Neuronal stem cell (in vitro differentiated cells): ENCODE measurements around the gene SNX33.
A peak's percentile ranks its signal among the peaks of the same experiment; 100 is the strongest.
"Not testable (repeated sequence)": the region's sequence is repeated elsewhere in the genome, so short reads cannot be mapped to it uniquely, and the experiment has no call there.

Experiments
- DNase-seq: peaks from one replicate; pipeline ENCODE4 v3.0.0-alpha.2; 2013; ENCODE audit warnings: low spot score
- H2AFZ ChIP-seq: one replicate; pipeline ENCODE4 v1.6.1; 2013; ENCODE audit warnings: mild to moderate bottlenecking, low read length, inconsistent platforms
- H2AK5ac ChIP-seq: 2 replicates; pipeline ENCODE4 v1.6.1; 2013; ENCODE audit warnings: low read depth, mild to moderate bottlenecking, inconsistent platforms, low read length, moderate library complexity, mixed read lengths
- H2BK120ac ChIP-seq: 2 replicates; pipeline ENCODE4 v1.6.1; 2013; ENCODE audit warnings: low read depth, mild to moderate bottlenecking, inconsistent platforms, low read length, moderate library complexity, mixed read lengths
- H2BK12ac ChIP-seq: one replicate; pipeline ENCODE4 v1.6.1; 2013; ENCODE audit warnings: low read length, inconsistent platforms
- H2BK15ac ChIP-seq: 2 replicates; pipeline ENCODE4 v1.6.1; 2013; ENCODE audit warnings: mild to moderate bottlenecking, low read length, inconsistent platforms, mixed read lengths
- H2BK5ac ChIP-seq: one replicate; pipeline ENCODE4 v1.6.1; 2013; ENCODE audit warnings: inconsistent platforms, mild to moderate bottlenecking, low read length, moderate library complexity
- H3K14ac ChIP-seq: one replicate; pipeline ENCODE4 v1.6.1; 2013; ENCODE audit warnings: low read length, inconsistent platforms
- H3K18ac ChIP-seq: 2 replicates; pipeline ENCODE4 v1.6.1; 2013; ENCODE audit warnings: low read length, inconsistent platforms
- H3K23ac ChIP-seq: 2 replicates; pipeline ENCODE4 v1.6.1; 2013; ENCODE audit warnings: low read depth, mild to moderate bottlenecking, mixed read lengths, low read length, inconsistent platforms; ENCODE audit not compliant: poor library complexity
- H3K27ac ChIP-seq: replicated peaks from 3 replicates; pipeline ENCODE4 v1.5.1; 2013; ENCODE audit warnings: low read length, inconsistent platforms
- H3K27me3 ChIP-seq, 3 experiments: 2 replicates each; pipeline ENCODE4 v1.6.1; 2013; ENCODE audit warnings: low read length in 3 of 3, mild to moderate bottlenecking in 2 of 3, inconsistent platforms in 1 of 3, low read depth in 1 of 3, mixed read lengths in 1 of 3, moderate library complexity in 1 of 3; ENCODE audit not compliant: control insufficient read depth in 3 of 3, insufficient read depth in 3 of 3
- H3K36me3 ChIP-seq, 2 donors: replicated peaks in 1 of 2; 2 replicates each; pipeline ENCODE4 v1.6.1; 2013; ENCODE audit warnings: low read length in 2 of 2; ENCODE audit not compliant: control insufficient read depth in 2 of 2, insufficient read depth in 2 of 2
- H3K4ac ChIP-seq: 2 replicates; pipeline ENCODE4 v1.6.1; 2013; ENCODE audit warnings: inconsistent platforms, mild to moderate bottlenecking, low read length, moderate library complexity
- H3K4me1 ChIP-seq, 2 donors: 1 replicate in 1 of 2; 2 replicates in 1 of 2; pipeline ENCODE4 v1.6.1; 2013; ENCODE audit warnings: low read length in 2 of 2, low read depth in 1 of 2; ENCODE audit not compliant: control insufficient read depth in 2 of 2, insufficient read depth in 1 of 2
- H3K4me2 ChIP-seq: one replicate; pipeline ENCODE4 v1.6.1; 2013; ENCODE audit warnings: mild to moderate bottlenecking, low read length, inconsistent platforms; ENCODE audit not compliant: insufficient read depth, poor library complexity, severe bottlenecking
- H3K4me3 ChIP-seq, 2 donors: 2 replicates each; pipeline ENCODE4 v1.5.1; 2013; ENCODE audit warnings: low read length in 2 of 2, mild to moderate bottlenecking in 2 of 2, inconsistent platforms in 1 of 2, moderate library complexity in 1 of 2
- H3K79me1 ChIP-seq: one replicate; pipeline ENCODE4 v1.6.1; 2013; ENCODE audit warnings: low read depth, mild to moderate bottlenecking, inconsistent platforms, low read length, moderate library complexity
- H3K9ac ChIP-seq: one replicate; pipeline ENCODE4 v1.6.1; 2013; ENCODE audit warnings: mild to moderate bottlenecking, low read depth, low read length, inconsistent platforms; ENCODE audit not compliant: poor library complexity
- H3K9me3 ChIP-seq, 2 donors: replicated peaks in 1 of 2; 2 replicates each; pipeline versions ENCODE3 to v1.6.1; 2013; ENCODE audit warnings: low read length in 2 of 2, mild to moderate bottlenecking in 2 of 2, inconsistent platforms in 1 of 2, low read depth in 1 of 2, mixed read lengths in 1 of 2, moderate library complexity in 1 of 2; ENCODE audit not compliant: control insufficient read depth in 2 of 2, insufficient read depth in 1 of 2
- H4K8ac ChIP-seq: one replicate; pipeline ENCODE4 v1.6.1; 2013; ENCODE audit warnings: low read depth, mild to moderate bottlenecking, inconsistent platforms, low read length, moderate library complexity
- H4K91ac ChIP-seq: one replicate; pipeline ENCODE4 v1.6.1; 2013; ENCODE audit warnings: low read length, low read depth, mild to moderate bottlenecking, inconsistent platforms; ENCODE audit not compliant: poor library complexity
- WGBS, 2 donors: extraction: QIAGEN DNeasy Blood & Tissue Kit; methylation state at CpG; one replicate each; pipeline ENCODE4 v1.1.7; 2013; ENCODE audit warnings: missing lambda C conversion rate in 2 of 2, mixed read lengths in 1 of 2; ENCODE audit not compliant: insufficient read length in 2 of 2, insufficient replicate concordance in 1 of 2; ENCODE audit errors: extremely low coverage in 2 of 2; 5-methylcytosine and 5-hydroxymethylcytosine counted together

Gene SNX33

GRCh38 chr15:75697523-75697922 lies 49.8 kb downstream of the SNX33 start:
- Histone ChIP-seq H4K8ac (no peak overlapping the region), H3K9ac (no peak overlapping the region), H2AFZ (no peak overlapping the region), H2BK5ac (no peak overlapping the region), H3K9me3 (no peaks in the 10 kb centered on the region), H4K91ac (no peak overlapping the region), H3K36me3 (no peaks in the 10 kb centered on the region), H3K4me3 (no peak overlapping the region), H3K18ac (no peak overlapping the region), H3K4me2 (no peak overlapping the region), H3K27ac (no peak overlapping the region), H2BK15ac (no peak overlapping the region), H3K27me3 (peaks cover 0 to 18% (median 0%) of the 10 kb centered on the region in 3 experiments), H2BK120ac (no peak overlapping the region), H3K23ac (no peak overlapping the region), H3K4me1 (peaks cover 19 to 26% of the 10 kb centered on the region in 2 donors), H3K14ac (no peak overlapping the region), H3K79me1 (peaks cover 4% of the 10 kb centered on the region), H3K4ac (no peak overlapping the region), H2BK12ac (no peak overlapping the region), H2AK5ac (no peak overlapping the region)
- DNase-seq = no peak
- no CpG with 5 or more reads among the region's 7 CpGs for WGBS, 2 donors

DNA sequence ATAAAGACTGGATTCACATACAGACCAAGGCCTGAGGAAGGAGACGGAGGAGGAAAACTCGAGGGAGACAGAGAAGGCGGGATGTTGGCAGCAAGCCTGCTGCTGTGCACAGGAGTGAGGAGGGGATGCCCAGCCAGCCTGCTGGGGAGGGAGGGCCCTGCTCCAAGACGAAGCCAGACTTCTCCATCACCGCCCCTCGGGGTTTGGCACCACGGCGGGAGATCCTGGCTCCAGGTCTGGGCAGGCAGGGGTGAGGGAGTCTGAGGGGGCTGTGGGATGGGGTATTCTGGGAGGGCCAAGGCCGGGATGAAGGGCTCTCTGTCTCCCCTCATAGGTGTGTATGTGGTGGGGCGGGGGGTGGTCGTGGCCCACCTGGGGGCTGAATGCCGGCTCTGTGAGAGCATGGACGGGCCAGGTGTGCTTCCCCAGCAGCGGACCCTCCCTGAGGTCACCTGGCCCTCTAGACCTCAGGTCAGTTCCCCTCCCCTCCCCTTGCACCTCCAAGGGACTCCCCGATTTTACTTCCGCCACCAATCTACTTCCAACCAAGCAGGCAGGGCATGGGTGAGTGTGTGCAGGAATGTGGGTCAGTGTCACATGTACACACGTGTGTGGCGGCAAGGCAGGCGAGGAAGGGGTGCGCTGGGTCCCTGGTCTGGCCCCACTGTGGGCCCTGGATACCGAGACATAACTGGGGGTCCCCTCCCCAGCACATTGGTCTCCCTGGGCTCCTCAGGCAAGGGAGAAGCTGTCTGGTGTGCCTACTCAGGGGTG lies 50.4 kb downstream of the SNX33 start:
- not testable (repeated sequence) for H2BK15ac ChIP-seq, DNase-seq, H2BK5ac ChIP-seq, H3K36me3 ChIP-seq, H3K4me2 ChIP-seq, H3K4me3 ChIP-seq, H3K27ac ChIP-seq, H4K8ac ChIP-seq, H4K91ac ChIP-seq, H3K9ac ChIP-seq, H3K4ac ChIP-seq, H2BK12ac ChIP-seq, H3K14ac ChIP-seq, H2AK5ac ChIP-seq, H2BK120ac ChIP-seq, H2AFZ ChIP-seq, H3K79me1 ChIP-seq, H3K23ac ChIP-seq, H3K9me3 ChIP-seq
- no CpG with 5 or more reads among the region's 21 CpGs for WGBS, 2 donors
- H3K4me1 ChIP-seq = peaks cover 19 to 26% of the 10 kb centered on the region in 2 donors
- peak overlapping the region; percentile 64 for H3K18ac ChIP-seq
- H3K27me3 ChIP-seq = peaks cover 0 to 18% (median 0%) of the 10 kb centered on the region in 3 experiments

GRCh38 chr15:75699517-75699916 lies 51.8 kb downstream of the SNX33 start:
- H3K27ac ChIP-seq, H2BK5ac ChIP-seq, H3K18ac ChIP-seq, H3K79me1 ChIP-seq, H2AFZ ChIP-seq, H2AK5ac ChIP-seq, H3K14ac ChIP-seq, H3K4me3 ChIP-seq, H2BK12ac ChIP-seq, H3K9ac ChIP-seq, H2BK120ac ChIP-seq, H3K4ac ChIP-seq, H3K23ac ChIP-seq, H3K9me3 ChIP-seq, DNase-seq, H3K4me2 ChIP-seq, H3K36me3 ChIP-seq, H4K91ac ChIP-seq, H2BK15ac ChIP-seq: not testable (repeated sequence)
- no CpG with 5 or more reads among the region's 7 CpGs for WGBS, 2 donors
- Histone ChIP-seq H4K8ac (peak overlapping the region; percentile 43), H3K4me1 (peaks cover 8 to 15% of the 10 kb centered on the region in 2 donors), H3K27me3 (peaks cover 0 to 18% (median 0%) of the 10 kb centered on the region in 3 experiments)

GRCh38 chr15:75699961-75700874 lies 52.5 kb downstream of the SNX33 start:
- not testable (repeated sequence) for H4K91ac ChIP-seq, H3K4ac ChIP-seq, H3K9ac ChIP-seq, H2BK15ac ChIP-seq, H3K27ac ChIP-seq, H3K23ac ChIP-seq, H3K4me1 ChIP-seq, H3K9me3 ChIP-seq, H4K8ac ChIP-seq, H3K36me3 ChIP-seq, H3K4me2 ChIP-seq, H3K18ac ChIP-seq, H3K79me1 ChIP-seq, H2AK5ac ChIP-seq, H3K4me3 ChIP-seq, H2BK120ac ChIP-seq, H2BK5ac ChIP-seq, DNase-seq, H2AFZ ChIP-seq, H3K14ac ChIP-seq
- peaks cover 0 to 18% (median 0%) of the 10 kb centered on the region in 3 experiments for H3K27me3 ChIP-seq
- H2BK12ac ChIP-seq = peak overlapping the region; percentile 73
- WGBS, 2 donors = no CpG with 5 or more reads among the region's 17 CpGs
